Smooth muscle cell of the umbilical artery (primary cell): ENCODE data around the gene ADCY1. TPM values are rescaled to one million over a fixed set of nuclear protein-coding genes. Genes with fewer than 3 reads are reported as not detected.

Experiments used
- total RNA-seq: library from RNA; depleted of rRNA; stranded (reverse); fragments of >200 nt; gene quantifications from 2 replicates; pipeline ENCODE4 v1.2.3, GENCODE V29; 2014

Gene ADCY1
- total RNA-seq = 0.23 and 0.30 TPM in 2 replicates

GRCh38 chr7:45573661-45574415, at the start of gene ADCY1:
Gene ADCY1, plus strand, starts transcription at chr7:45574368. Its CDS starts 176 bp downstream, at chr7:45574544.

